T-helper 1 cell treated with Interleukin-12 subunit alpha and Interleukin-12 subunit beta and Interleukin-4 antibody, amounts not matched to agents 30 ng/mL and 1 ng/mL, for 36 hours (primary cell): Measurements from ENCODE around the gene CHN1. TPM values are rescaled to one million over a fixed set of nuclear protein-coding genes. Genes with fewer than 3 reads are reported as not detected.

Experiments
- intact Hi-C: fragments of 100-400 bp; cut with micrococcal nuclease; formaldehyde crosslinking; loops from one replicate; pipeline ENCODE4 v1.15.1; 2024
- total RNA-seq: library from RNA; stranded (reverse); gene quantifications from 2 replicates; pipeline ENCODE4 v1.2.3, GENCODE V29; 2022

CHN1 gene
- total RNA-seq, 1 donor from 2014 or later: 1.8 TPM

DNA sequence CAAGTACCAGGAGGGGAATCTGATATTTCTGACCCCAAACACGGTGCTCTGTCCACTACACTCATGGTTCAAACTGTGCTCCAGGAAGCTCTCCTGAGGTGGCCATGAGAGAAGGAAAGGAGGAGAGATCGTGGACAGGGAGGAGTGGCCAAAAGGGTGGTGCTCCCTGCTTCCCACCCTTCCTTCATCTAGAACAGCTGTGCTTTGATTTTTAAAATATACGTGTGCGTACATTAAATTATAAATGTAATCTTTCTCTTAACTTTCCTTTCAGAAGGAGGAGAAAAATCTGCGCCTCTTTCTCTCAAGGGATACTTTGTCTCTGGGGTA lies 232.7 kb downstream of the CHN1 start:
- intact Hi-C loops: no loop called here

- intact Hi-C loops: loop anchor here (1.0 kb wide), 1 partner anchor 218 kb away; no protein-coding TSS in a partner anchor
Measured at GRCh38 chr2:174771631-174772471, 233.3 kb downstream of the CHN1 start.

DNA sequence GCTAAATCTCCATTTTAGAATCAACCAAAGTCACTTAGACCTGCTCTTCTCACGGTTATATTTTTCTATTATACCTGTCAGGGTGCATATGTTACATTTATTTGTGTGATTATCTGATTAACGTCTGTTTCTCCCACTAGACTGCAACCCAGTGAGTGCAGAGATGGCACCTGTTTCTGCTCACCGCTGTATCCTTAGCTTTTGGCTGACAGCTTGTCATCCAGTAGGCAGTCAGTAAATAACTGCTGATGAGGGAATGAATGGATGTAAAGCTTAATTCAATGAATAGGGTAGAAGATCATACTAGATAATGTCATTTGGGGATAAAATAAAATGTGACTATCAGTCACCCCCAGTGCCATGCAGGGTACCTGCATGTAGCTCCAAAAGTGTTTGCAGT lies 234.0 kb downstream of the CHN1 start:
- intact Hi-C loops: loop anchor here (1.0 kb wide), 1 partner anchor 219 kb away; no protein-coding TSS in a partner anchor

DNA sequence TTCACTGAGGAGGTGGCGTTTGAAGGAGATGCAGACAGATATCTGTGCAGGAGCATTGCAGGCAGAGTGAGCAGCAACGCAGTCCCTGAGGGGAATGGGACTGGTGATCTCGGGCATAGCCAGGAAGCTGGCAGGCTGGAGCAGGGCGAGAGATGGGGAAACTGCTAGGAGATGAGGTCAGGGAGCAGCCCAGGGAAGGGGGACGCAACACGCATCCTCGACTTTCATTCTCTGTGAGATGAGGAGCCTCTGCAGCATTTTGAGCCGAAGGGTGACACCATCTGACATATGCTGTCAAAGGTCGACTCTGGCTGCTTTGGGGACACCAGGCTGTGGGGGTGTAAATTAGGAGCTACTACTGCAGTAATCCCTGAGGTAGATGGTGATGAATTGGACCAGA lies 236.6 kb downstream of the CHN1 start:
- intact Hi-C loops: no loop called here

- intact Hi-C loops: no loop called here
Measured at GRCh38 chr2:174766271-174766670, 238.9 kb downstream of the CHN1 start.

DNA sequence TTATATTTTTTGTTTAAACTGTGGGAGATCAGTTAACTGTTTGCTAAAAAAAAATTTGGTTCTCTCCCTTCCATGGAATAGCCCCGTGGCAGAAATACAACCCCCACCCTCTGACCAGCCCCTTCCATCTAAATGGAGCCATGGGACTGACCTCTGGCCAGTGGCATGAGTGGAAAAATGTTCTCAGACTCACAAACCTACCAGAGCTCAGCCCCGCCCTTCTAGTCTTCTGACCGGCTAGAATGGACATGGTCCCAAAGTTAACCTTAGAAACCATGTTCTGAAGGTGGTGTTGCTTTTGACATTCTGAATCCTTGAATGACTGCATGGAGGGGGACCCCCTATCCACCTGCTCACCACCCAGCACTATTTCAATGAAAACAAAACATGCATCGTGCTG lies 239.6 kb downstream of the CHN1 start:
- intact Hi-C loops: no loop called here

DNA sequence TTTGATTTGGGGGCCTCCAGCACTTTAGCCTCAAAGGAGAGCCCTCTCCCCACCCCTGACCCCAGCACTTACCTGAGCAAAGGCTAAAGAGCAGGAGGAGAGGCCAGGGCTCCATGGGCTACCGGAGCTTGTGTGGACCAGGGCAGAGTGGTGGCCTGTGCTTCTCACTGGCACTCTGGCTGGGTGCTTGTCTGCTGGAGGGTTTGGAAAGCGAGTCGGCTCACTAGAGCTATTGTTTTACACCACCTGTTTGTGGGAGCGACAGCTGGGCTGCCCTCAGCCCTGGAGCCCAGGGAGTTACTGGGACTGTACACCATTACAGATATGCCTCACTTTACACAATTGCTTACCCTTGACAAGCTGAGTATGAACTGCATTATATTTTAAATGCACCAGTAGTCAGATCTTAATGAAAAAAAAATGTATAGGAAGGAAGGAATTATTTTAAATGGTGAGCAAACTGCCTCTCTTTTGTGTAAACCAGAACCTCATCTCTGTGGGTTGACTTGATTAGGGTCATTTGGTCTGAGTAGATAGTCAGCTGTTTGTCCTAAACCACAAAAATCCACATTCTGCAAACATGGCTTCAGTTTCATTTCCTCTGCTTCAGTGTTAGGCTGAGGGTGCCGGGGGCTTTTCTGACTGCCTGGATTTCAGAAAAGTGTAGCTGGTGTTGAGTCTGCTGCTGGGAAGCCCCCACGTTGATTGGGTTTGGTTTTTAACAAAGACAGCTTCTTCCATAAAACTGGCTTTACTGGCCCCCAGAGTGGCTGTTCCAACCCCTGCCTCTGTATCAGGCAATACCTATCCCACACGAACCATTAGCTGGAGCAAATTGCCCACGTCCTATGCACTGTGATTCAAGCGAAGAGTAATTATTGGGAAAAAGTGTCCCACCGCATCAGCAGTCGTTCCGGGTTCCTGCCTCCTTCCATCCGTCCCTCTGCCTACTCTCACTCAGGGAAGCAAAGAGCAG lies 240.6 kb downstream of the CHN1 start, which contains the start of gene CHRNA1:
Gene CHRNA1 (minus strand): TSS at position 193 of the 976 bp plus-strand sequence. CDS start 78 bp downstream, at position 115.
- intact Hi-C loops: no loop called here

DNA sequence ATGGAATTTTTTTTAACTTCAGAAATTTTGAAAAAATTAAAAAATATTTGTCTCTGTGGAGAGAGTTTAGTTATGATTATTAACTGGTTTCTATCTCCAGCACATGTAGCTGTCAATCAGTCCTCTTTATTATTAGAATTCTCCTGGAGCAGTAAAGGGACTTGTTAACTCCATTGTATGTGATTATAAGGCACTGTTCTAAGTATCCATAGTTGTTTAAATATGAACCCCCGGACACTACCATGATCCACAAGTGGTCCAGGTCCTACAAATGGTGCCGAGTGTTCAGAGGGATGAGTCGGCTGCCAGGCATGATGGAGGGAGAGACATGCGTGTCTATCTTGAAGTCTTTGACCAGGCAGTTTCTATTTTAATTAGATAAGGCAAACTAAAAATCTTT lies 241.4 kb downstream of the CHN1 start:
- intact Hi-C loops: no loop called here

GRCh38 chr2:174762464-174762863 lies 242.7 kb downstream of the CHN1 start:
- intact Hi-C loops: no loop called here

GRCh38 chr2:174761837-174762236 lies 243.3 kb downstream of the CHN1 start:
- intact Hi-C loops: no loop called here

GRCh38 chr2:174760845-174761473 lies 244.2 kb downstream of the CHN1 start:
- intact Hi-C loops: no loop called here

DNA sequence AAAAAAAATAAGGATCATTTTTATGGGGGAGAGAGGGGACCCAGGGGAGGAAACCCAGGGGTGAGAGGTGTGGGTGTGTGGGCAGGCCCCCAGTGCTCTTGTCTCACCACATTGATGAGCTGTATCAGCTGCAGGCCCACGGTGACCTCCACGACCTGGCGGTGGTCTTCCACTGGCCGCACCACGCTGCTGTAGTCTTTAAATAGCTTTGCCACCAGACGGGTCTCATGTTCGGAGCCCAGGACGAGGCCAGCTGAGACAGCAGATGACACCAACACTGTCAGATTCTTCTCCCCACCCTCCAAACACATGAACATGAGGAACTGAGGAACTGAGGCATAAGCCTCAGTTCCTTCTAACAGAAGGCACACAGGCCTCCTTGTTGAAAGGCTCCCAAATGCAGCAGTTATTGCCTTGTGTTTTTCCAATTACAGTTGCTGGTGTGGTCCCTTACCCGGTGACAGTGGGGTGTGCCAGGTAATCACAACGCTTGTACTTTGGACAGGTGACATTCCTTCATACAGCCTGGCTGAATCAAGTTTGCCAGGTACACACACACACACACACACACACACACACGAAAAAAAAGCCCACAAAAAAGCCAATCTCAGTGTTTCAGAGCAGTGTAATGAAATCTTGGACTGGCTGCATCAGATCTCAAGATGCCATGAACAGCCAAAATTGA lies 245.7 kb downstream of the CHN1 start:
- intact Hi-C loops: no loop called here

DNA sequence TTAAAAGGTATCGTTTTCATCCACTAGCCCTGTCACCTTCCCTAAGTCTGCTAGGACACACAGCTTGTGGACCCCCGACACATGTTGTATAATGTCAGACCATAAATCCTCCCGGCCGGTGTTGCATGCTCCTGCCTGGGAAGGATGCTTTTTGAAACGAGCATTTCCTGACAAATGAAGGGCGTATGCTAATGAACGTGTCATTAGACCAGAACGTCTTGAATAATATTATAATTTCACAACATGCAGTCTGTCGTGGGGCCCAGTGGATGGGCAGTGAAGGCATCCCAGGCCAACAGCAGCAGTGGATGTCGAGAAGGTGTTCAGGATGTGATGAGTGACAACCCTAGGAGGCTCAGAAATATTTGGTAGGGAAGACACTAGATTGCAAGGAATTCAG lies 248.4 kb downstream of the CHN1 start:
- intact Hi-C loops: no loop called here

DNA sequence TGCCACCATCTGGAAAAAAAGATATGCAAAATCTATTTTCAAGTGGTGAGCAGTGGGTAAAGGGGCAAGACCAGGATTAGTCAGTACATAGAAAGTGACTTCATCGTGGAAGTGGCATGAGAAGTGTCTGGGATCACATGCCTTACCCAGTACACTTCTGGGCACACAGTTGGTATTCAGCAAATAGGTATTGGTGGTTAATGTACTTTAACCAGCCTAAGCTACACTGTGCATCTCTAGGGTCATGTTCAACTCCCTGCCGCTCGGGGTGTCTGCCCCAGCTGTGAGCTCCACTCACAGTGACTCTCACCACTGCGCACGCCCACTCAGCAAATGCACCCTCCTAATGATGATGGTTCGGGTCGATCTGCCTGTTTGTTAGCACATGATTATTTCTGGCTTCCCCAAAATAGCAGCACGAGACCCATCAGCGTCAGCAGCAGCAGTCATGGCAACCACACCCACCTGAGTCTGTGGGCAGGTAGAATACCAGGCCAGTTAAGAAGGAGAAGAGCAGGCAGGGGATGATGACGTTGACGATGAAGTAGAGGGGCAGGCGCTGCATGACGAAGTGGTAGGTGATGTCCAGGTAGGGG lies 252.0 kb downstream of the CHN1 start:
- intact Hi-C loops: loop anchor here (5.0 kb wide), 3 partner anchors 156 to 529 kb away; partner anchors contain the start of genes ATP5MC3 and WIPF1

DNA sequence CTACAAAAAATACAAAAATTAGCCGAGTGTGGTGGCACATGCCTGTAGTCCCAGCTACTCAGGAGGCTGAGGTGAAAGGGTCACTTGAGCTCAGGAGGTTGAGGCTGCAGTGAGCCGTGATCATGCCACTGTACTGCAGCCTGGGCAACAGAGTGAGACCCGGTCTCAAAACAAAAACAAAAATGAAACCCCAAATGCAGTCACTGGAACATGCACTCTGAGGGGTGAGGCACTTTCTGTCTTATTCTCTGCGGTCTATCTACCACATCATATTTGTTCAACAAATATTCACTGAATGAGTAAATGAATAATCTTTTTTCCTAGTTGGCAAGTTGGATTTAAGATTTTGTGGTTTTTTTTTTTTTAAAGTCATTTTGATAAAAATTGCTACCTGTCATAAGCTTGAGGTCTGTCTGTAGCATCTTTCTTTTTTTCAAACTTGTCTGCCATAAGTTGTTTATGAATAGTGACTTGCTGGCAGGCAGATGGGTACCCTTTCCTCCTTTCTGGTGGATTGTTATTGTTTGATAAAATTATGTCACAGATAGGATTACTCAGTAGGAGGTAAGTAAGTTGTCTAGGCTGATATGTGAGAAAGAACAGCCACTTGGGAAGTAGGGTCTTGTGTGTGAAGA lies 252.7 kb downstream of the CHN1 start:
- intact Hi-C loops: loop anchor here (1.0 to 5.0 kb wide), 5 partner anchors 26 to 530 kb away; partner anchors contain the start of genes ATF2, ATP5MC3 and WIPF1

DNA sequence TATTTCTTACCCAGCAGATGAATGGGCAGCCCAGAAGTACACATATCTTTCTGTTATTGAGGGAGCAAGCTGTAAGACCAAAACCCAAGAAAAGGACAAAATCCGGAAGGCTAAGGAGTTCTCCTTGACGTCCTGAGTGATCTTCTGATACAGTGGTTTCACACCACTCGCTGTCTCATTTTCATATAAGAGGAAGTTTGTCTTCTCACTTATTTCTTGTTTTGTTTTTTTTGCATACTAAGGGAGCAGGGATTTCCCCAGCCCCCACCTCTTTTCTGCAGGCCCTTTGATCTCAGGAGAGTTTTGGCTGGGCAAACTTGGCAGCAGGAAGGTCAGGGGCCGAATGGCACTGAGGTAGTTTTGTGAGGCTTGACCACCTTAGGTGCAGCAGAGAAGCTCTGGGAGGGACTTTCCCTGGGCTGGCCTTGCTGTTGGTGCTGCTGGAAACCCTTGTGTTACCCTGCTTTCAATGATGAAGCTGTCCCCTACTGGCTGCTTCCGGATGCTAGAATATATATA lies 254.2 kb downstream of the CHN1 start:
- intact Hi-C loops: loop anchor here (2.0 to 5.0 kb wide), 4 partner anchors 84 to 531 kb away; partner anchors contain the start of genes ATP5MC3 and WIPF1

DNA sequence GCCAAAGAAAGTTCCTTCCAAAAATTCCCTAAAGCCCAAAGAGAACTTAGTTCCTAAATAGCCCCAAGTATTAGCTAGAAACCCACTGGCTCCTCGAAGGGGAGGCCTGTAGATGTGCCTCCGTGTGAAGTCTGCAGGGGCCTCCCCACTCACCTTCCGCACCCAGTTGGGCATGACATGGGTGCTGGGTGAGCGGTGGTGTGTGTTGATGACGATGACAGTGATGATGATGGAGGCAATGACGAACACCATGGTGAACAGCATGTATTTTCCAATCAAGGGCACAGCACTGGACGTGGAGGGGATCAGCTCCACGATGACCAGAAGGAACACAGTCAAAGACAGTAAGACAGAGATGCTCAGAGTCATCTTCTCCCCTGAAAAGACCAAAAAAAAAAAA lies 255.4 kb downstream of the CHN1 start:
- intact Hi-C loops: loop anchor here (1.0 to 5.0 kb wide), 12 partner anchors 19 to 533 kb away; partner anchors contain the start of genes ATP5MC3, CHN1 and WIPF1

GRCh38 chr2:174748948-174749347 lies 256.2 kb downstream of the CHN1 start:
- intact Hi-C loops: loop anchor here (1.0 to 5.0 kb wide), 9 partner anchors 19 to 417 kb away; partner anchors contain the start of gene CHN1
